Measurements from ENCODE around the gene HPSE2.

DNA sequence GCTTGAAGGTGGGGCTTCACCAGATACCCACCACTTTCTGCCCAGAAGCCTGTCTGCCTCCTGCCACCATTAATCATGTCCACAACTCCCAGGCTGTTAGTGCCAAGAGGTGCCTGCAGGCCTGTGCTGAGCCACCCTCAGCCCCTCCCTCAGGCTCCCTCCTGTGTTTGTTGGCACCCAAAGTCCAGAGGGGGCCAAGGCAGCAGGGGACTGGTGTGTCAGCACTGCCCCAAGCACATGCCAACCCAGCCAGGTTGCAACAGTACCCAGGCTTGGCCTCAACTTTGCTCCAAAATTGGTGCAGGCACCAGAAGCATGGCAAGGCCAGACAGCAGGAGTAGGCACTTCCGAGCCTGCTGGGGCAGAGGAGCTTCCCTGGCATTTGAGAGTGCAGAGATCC is 111.3 kb downstream of the HPSE2 start:
- TF ChIP-seq ZFX (IDR thresholded peaks at IDR 0.05) (no peak), RAD21 (IDR thresholded peaks at IDR 0.05; ENCODE audit: low read depth) (no peak), POLR2A (IDR thresholded peaks at IDR 0.05; ENCODE audit: borderline replicate concordance, extremely low read depth, insufficient read depth, insufficient read length) (no peak), ZNF274 (IDR thresholded peaks at IDR 0.05; ENCODE audit: low read depth, low read length) (no peak), EZH2 (IDR thresholded peaks at IDR 0.05) (no peak), SP1 (IDR thresholded peaks at IDR 0.05; ENCODE audit: low read depth) (no peak), FOSL1 (IDR thresholded peaks at IDR 0.05; ENCODE audit: low read depth) (no peak)
- TF ChIP-seq, protein P1, sequence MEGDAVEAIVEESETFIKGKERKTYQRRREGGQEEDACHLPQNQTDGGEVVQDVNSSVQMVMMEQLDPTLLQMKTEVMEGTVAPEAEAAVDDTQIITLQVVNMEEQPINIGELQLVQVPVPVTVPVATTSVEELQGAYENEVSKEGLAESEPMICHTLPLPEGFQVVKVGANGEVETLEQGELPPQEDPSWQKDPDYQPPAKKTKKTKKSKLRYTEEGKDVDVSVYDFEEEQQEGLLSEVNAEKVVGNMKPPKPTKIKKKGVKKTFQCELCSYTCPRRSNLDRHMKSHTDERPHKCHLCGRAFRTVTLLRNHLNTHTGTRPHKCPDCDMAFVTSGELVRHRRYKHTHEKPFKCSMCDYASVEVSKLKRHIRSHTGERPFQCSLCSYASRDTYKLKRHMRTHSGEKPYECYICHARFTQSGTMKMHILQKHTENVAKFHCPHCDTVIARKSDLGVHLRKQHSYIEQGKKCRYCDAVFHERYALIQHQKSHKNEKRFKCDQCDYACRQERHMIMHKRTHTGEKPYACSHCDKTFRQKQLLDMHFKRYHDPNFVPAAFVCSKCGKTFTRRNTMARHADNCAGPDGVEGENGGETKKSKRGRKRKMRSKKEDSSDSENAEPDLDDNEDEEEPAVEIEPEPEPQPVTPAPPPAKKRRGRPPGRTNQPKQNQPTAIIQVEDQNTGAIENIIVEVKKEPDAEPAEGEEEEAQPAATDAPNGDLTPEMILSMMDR (IDR thresholded peaks at IDR 0.05 in 2 of 3, conservative IDR thresholded peaks at IDR 0.05 in 1 of 3; ENCODE audit: borderline replicate concordance in 1 of 3, insufficient read depth in 1 of 3, low read depth in 2 of 3, low read length in 2 of 3), result no peak
- TF ChIP-seq, protein P2, sequence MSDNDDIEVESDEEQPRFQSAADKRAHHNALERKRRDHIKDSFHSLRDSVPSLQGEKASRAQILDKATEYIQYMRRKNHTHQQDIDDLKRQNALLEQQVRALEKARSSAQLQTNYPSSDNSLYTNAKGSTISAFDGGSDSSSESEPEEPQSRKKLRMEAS (IDR thresholded peaks at IDR 0.05), result no peak
- TF ChIP-seq, protein P3, sequence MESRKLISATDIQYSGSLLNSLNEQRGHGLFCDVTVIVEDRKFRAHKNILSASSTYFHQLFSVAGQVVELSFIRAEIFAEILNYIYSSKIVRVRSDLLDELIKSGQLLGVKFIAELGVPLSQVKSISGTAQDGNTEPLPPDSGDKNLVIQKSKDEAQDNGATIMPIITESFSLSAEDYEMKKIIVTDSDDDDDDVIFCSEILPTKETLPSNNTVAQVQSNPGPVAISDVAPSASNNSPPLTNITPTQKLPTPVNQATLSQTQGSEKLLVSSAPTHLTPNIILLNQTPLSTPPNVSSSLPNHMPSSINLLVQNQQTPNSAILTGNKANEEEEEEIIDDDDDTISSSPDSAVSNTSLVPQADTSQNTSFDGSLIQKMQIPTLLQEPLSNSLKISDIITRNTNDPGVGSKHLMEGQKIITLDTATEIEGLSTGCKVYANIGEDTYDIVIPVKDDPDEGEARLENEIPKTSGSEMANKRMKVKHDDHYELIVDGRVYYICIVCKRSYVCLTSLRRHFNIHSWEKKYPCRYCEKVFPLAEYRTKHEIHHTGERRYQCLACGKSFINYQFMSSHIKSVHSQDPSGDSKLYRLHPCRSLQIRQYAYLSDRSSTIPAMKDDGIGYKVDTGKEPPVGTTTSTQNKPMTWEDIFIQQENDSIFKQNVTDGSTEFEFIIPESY (IDR thresholded peaks at IDR 0.05; ENCODE audit: extremely low read depth, insufficient replicate concordance, low read length), result no peak
- TF ChIP-seq, protein P4, sequence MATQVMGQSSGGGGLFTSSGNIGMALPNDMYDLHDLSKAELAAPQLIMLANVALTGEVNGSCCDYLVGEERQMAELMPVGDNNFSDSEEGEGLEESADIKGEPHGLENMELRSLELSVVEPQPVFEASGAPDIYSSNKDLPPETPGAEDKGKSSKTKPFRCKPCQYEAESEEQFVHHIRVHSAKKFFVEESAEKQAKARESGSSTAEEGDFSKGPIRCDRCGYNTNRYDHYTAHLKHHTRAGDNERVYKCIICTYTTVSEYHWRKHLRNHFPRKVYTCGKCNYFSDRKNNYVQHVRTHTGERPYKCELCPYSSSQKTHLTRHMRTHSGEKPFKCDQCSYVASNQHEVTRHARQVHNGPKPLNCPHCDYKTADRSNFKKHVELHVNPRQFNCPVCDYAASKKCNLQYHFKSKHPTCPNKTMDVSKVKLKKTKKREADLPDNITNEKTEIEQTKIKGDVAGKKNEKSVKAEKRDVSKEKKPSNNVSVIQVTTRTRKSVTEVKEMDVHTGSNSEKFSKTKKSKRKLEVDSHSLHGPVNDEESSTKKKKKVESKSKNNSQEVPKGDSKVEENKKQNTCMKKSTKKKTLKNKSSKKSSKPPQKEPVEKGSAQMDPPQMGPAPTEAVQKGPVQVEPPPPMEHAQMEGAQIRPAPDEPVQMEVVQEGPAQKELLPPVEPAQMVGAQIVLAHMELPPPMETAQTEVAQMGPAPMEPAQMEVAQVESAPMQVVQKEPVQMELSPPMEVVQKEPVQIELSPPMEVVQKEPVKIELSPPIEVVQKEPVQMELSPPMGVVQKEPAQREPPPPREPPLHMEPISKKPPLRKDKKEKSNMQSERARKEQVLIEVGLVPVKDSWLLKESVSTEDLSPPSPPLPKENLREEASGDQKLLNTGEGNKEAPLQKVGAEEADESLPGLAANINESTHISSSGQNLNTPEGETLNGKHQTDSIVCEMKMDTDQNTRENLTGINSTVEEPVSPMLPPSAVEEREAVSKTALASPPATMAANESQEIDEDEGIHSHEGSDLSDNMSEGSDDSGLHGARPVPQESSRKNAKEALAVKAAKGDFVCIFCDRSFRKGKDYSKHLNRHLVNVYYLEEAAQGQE (IDR thresholded peaks at IDR 0.05; ENCODE audit: low read depth), result no peak

Data from HCT116 (cell line).